KMS-11 (cell line): ENCODE data around the gene ATP8A2.

Source experiments
- H2AFZ ChIP-seq: fragments of 200-600 bp; sonication (generic); 2 replicates; pipeline ENCODE4 v1.6.1; 2016; ENCODE audit warnings: antibody characterized with exemption, mixed run types, low read depth
- H3K27ac ChIP-seq: fragments of 200-600 bp; sonication (generic); 2 replicates; pipeline ENCODE4 v1.6.1; 2016; ENCODE audit warnings: mild to moderate bottlenecking, mixed run types
- H3K27me3 ChIP-seq: fragments of 200-600 bp; sonication (generic); 2 replicates; pipeline ENCODE4 v1.6.1; 2017; ENCODE audit warnings: mild to moderate bottlenecking, low read depth, mixed run types, moderate library complexity; ENCODE audit not compliant: insufficient read depth
- H3K36me3 ChIP-seq: fragments of 200-600 bp; sonication (generic); 2 replicates; pipeline ENCODE4 v1.6.1; 2017; ENCODE audit warnings: mild to moderate bottlenecking, mixed run types; ENCODE audit not compliant: insufficient read depth
- H3K4me1 ChIP-seq: fragments of 200-600 bp; sonication (generic); 2 replicates; pipeline ENCODE4 v1.6.1; 2016; ENCODE audit warnings: mild to moderate bottlenecking, low read depth, mixed run types; ENCODE audit not compliant: poor library complexity, severe bottlenecking
- H3K4me2 ChIP-seq: fragments of 200-600 bp; sonication (generic); 2 replicates; pipeline ENCODE4 v1.7.0; 2016; ENCODE audit warnings: mild to moderate bottlenecking, mixed run types
- H3K4me3 ChIP-seq: fragments of 200-600 bp; sonication (generic); IDR thresholded peaks from 2 replicates; pipeline ENCODE4 v1.6.1; 2017; ENCODE audit warnings: low read depth, low read length, mixed read lengths; ENCODE audit not compliant: insufficient read depth
- H3K79me2 ChIP-seq: fragments of 200-600 bp; sonication (generic); 2 replicates; pipeline ENCODE4 v1.6.1; 2016; ENCODE audit warnings: low read depth, mixed run types; ENCODE audit not compliant: insufficient read depth
- H3K9ac ChIP-seq: fragments of 200-600 bp; sonication (generic); 2 replicates; pipeline ENCODE4 v1.6.1; 2016; ENCODE audit warnings: mild to moderate bottlenecking, mixed run types
- H4K20me1 ChIP-seq: fragments of 200-600 bp; sonication (generic); 2 replicates; pipeline ENCODE4 v1.6.1; 2016; ENCODE audit warnings: mild to moderate bottlenecking, mixed run types; ENCODE audit not compliant: insufficient read depth
- TF ChIP-seq, protein P1 (sequence below): fragments of 200-600 bp; sonication (generic); conservative IDR thresholded peaks from 2 replicates; pipeline ENCODE4 v1.6.1; 2017; ENCODE audit warnings: low read depth, mild to moderate bottlenecking, antibody characterized with exemption, low read length, moderate library complexity, mixed read lengths

Gene ATP8A2

GRCh38 chr13:25879466-25879865 lies 507.7 kb downstream of the ATP8A2 start:
- Histone ChIP-seq H3K4me3 (no peak overlapping the region), H2AFZ (no peak overlapping the region), H3K36me3 (no peaks in the 10 kb centered on the region), H3K4me1 (no peaks in the 10 kb centered on the region), H3K27me3 (no peaks in the 10 kb centered on the region), H3K27ac (no peak overlapping the region), H3K79me2 (no peaks in the 10 kb centered on the region), H3K9ac (no peak overlapping the region), H3K4me2 (no peak overlapping the region), H4K20me1 (no peaks in the 10 kb centered on the region)
- TF ChIP-seq, protein P1, sequence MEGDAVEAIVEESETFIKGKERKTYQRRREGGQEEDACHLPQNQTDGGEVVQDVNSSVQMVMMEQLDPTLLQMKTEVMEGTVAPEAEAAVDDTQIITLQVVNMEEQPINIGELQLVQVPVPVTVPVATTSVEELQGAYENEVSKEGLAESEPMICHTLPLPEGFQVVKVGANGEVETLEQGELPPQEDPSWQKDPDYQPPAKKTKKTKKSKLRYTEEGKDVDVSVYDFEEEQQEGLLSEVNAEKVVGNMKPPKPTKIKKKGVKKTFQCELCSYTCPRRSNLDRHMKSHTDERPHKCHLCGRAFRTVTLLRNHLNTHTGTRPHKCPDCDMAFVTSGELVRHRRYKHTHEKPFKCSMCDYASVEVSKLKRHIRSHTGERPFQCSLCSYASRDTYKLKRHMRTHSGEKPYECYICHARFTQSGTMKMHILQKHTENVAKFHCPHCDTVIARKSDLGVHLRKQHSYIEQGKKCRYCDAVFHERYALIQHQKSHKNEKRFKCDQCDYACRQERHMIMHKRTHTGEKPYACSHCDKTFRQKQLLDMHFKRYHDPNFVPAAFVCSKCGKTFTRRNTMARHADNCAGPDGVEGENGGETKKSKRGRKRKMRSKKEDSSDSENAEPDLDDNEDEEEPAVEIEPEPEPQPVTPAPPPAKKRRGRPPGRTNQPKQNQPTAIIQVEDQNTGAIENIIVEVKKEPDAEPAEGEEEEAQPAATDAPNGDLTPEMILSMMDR = no peak

- TF ChIP-seq, protein P1 = no peak
- Histone ChIP-seq H2AFZ (no peak overlapping the region), H3K27me3 (no peaks in the 10 kb centered on the region), H4K20me1 (no peaks in the 10 kb centered on the region), H3K4me3 (no peak overlapping the region), H3K36me3 (no peaks in the 10 kb centered on the region), H3K4me2 (no peak overlapping the region), H3K4me1 (no peaks in the 10 kb centered on the region), H3K27ac (no peak overlapping the region), H3K79me2 (no peaks in the 10 kb centered on the region), H3K9ac (no peak overlapping the region)
Measured at GRCh38 chr13:25881136-25881926, 509.6 kb downstream of the ATP8A2 start.

- Histone ChIP-seq H3K4me2 (no peak overlapping the region), H3K27ac (no peak overlapping the region), H3K36me3 (no peaks in the 10 kb centered on the region), H3K4me3 (no peak overlapping the region), H3K79me2 (no peaks in the 10 kb centered on the region), H3K4me1 (no peaks in the 10 kb centered on the region), H2AFZ (no peak overlapping the region), H3K9ac (no peak overlapping the region), H4K20me1 (no peaks in the 10 kb centered on the region), H3K27me3 (no peaks in the 10 kb centered on the region)
- TF ChIP-seq, protein P1 = no peak
Measured at GRCh38 chr13:25881971-25882451, 510.2 kb downstream of the ATP8A2 start.

- no peaks in the 10 kb centered on the region for H3K79me2 ChIP-seq
- H3K4me3 ChIP-seq = no peak overlapping the region
- TF ChIP-seq, protein P1 = no peak
- H3K4me1 ChIP-seq = no peaks in the 10 kb centered on the region
- no peak overlapping the region for H3K4me2 ChIP-seq
- no peak overlapping the region for H3K27ac ChIP-seq
- H2AFZ ChIP-seq = no peak overlapping the region
- H4K20me1 ChIP-seq = no peaks in the 10 kb centered on the region
- H3K27me3 ChIP-seq = no peaks in the 10 kb centered on the region
- no peak overlapping the region for H3K9ac ChIP-seq
- H3K36me3 ChIP-seq = no peaks in the 10 kb centered on the region
Measured at GRCh38 chr13:25882466-25883357, 510.9 kb downstream of the ATP8A2 start.
